MCF 10A (cell line): ENCODE measurements around the gene VPS13C. TPM values are rescaled to one million over a fixed set of nuclear protein-coding genes. Genes with fewer than 3 reads are reported as not detected.

Experiments used
- BruUV-seq: library from RNA; stranded (reverse); fragments of 400-500 nt; replicated peaks from 2 replicates; lab custom pipeline; 2021; lab: Mats Ljungman, UMichigan
- CTCF ChIA-PET: fragments of 300-600 bp; sonication (Branson Sonifier 250); formaldehyde crosslinking; extraction: SDS; loops from one replicate; lab custom pipeline; 2021; ENCODE audit warnings: antibody characterized with exemption, inconsistent platforms; lab: Yijun Ruan, JAX
- POLR2A ChIA-PET: fragments of 300-600, 350-650 bp; sonication (Branson Sonifier 250); formaldehyde crosslinking; extraction: SDS; loops from one replicate; lab custom pipeline; 2020; ENCODE audit warnings: antibody characterized with exemption, inconsistent platforms; lab: Yijun Ruan, JAX
- DNase-seq: peaks from one replicate; pipeline ENCODE4 v3.0.0-alpha.2; 2018; ENCODE audit not compliant: unreplicated experiment
- H3K27ac Mint-ChIP-seq: one replicate; pipeline ENCODE4 v1.8.0; 2022; ENCODE audit warnings: mild to moderate bottlenecking, low read depth, mixed read lengths; ENCODE audit not compliant: unreplicated experiment
- H3K27me3 Mint-ChIP-seq: one replicate; pipeline ENCODE4 v1.8.0; 2022; ENCODE audit warnings: mixed read lengths; ENCODE audit not compliant: insufficient read depth, unreplicated experiment
- H3K36me3 Mint-ChIP-seq: one replicate; pipeline ENCODE4 v1.8.0; 2022; ENCODE audit warnings: mild to moderate bottlenecking, moderate library complexity, mixed read lengths; ENCODE audit not compliant: insufficient read depth, unreplicated experiment
- H3K4me1 Mint-ChIP-seq: one replicate; pipeline ENCODE4 v1.8.0; 2022; ENCODE audit warnings: mixed read lengths; ENCODE audit not compliant: insufficient read depth, unreplicated experiment
- H3K4me3 Mint-ChIP-seq: one replicate; pipeline ENCODE4 v1.8.0; 2022; ENCODE audit warnings: mild to moderate bottlenecking, moderate library complexity, mixed read lengths; ENCODE audit not compliant: unreplicated experiment
- H3K9me3 Mint-ChIP-seq: one replicate; pipeline ENCODE4 v1.8.0; 2022; ENCODE audit warnings: mixed read lengths; ENCODE audit not compliant: unreplicated experiment
- CTCF ChIP-seq: fragments of 200-600 bp; IDR thresholded peaks from one replicate; pipeline ENCODE4 v1.8.0; 2022; ENCODE audit warnings: antibody characterized with exemption, mild to moderate bottlenecking; ENCODE audit not compliant: unreplicated experiment
- intact Hi-C: fragments of 100-400 bp; cut with micrococcal nuclease; formaldehyde crosslinking; loops from 2 replicates; pipeline ENCODE4 v1.14.1; 2022
- total RNA-seq: library from RNA; stranded (reverse); gene quantifications from 2 replicates; pipeline ENCODE4 v1.2.3, GENCODE V29; 2022

Gene VPS13C
- total RNA-seq, 1 experiment from 2014 or later: 47.4 TPM

GRCh38 chr15:61996056-61996635 is 64.1 kb downstream of the VPS13C start:
- Mint-ChIP-seq H3K9me3 (no peaks in the 10 kb centered on the region), H3K4me1 (peaks cover 9% of the 10 kb centered on the region), H3K27ac (no peak overlapping the region), H3K36me3 (peaks cover 20% of the 10 kb centered on the region), H3K27me3 (no peaks in the 10 kb centered on the region), H3K4me3 (no peak overlapping the region)
- ChIA-PET CTCF (interaction anchor here (0.6 to 0.7 kb wide), 2 partner anchors 14 to 32 kb away, joined by 3 read pairs; no protein-coding TSS in a partner anchor), POLR2A (interaction anchor here (0.6 kb wide), 1 partner anchor 10 kb away, joined by 3 read pairs; no protein-coding TSS in a partner anchor)
- TF ChIP-seq CTCF: no peak
- intact Hi-C loops: no loop called here
- no peak for DNase-seq
- BruUV-seq: no TSS peak

GRCh38 chr15:61994216-61994615 is 66.0 kb downstream of the VPS13C start:
- H3K4me3 Mint-ChIP-seq: no peak overlapping the region
- peak; percentile 3 for DNase-seq
- H3K4me1 Mint-ChIP-seq: peaks cover 9% of the 10 kb centered on the region
- POLR2A ChIA-PET: no interaction called here
- TF ChIP-seq CTCF: no peak
- intact Hi-C loops: no loop called here
- H3K36me3 Mint-ChIP-seq: peaks cover 27% of the 10 kb centered on the region
- H3K27ac Mint-ChIP-seq: no peak overlapping the region
- H3K27me3 Mint-ChIP-seq: no peaks in the 10 kb centered on the region
- CTCF ChIA-PET: interaction anchor here (0.6 kb wide), 1 partner anchor 29 kb away, joined by 4 read pairs; no protein-coding TSS in a partner anchor
- no TSS peak for BruUV-seq
- H3K9me3 Mint-ChIP-seq: no peaks in the 10 kb centered on the region

GRCh38 chr15:61992518-61992917 is 67.7 kb downstream of the VPS13C start:
- no TSS peak for BruUV-seq
- POLR2A ChIA-PET: interaction anchor here (1.2 kb wide), 1 partner anchor 9 kb away, joined by 3 read pairs; no protein-coding TSS in a partner anchor
- H3K27ac Mint-ChIP-seq: no peak overlapping the region

GRCh38 chr15:61989667-61990066 is 70.6 kb downstream of the VPS13C start:
- Mint-ChIP-seq H3K27me3 (no peaks in the 10 kb centered on the region), H3K27ac (no peak overlapping the region), H3K9me3 (no peaks in the 10 kb centered on the region), H3K4me1 (peaks cover 6% of the 10 kb centered on the region), H3K36me3 (peaks cover 33% of the 10 kb centered on the region), H3K4me3 (no peak overlapping the region)
- ChIA-PET CTCF (no interaction called here), POLR2A (no interaction called here)
- DNase-seq: no peak
- TF ChIP-seq CTCF: no peak
- intact Hi-C loops: no loop called here
- no TSS peak for BruUV-seq

More at GRCh38 chr15:61992518-61992917, 67.7 kb downstream of the VPS13C start:
- H3K4me3 Mint-ChIP-seq: no peak overlapping the region
- CTCF ChIA-PET: interaction anchor here (0.7 kb wide), 1 partner anchor 17 kb away, joined by 4 read pairs; no protein-coding TSS in a partner anchor
- H3K4me1 Mint-ChIP-seq: peaks cover 6% of the 10 kb centered on the region
- no peaks in the 10 kb centered on the region for H3K27me3 Mint-ChIP-seq
- H3K36me3 Mint-ChIP-seq: peaks cover 25% of the 10 kb centered on the region
- no peak for DNase-seq
- TF ChIP-seq CTCF: no peak
- intact Hi-C loops: no loop called here
- H3K9me3 Mint-ChIP-seq: no peaks in the 10 kb centered on the region
